DMS153 treated with DMSO at 0.1 percent for 48 hours (cell line): ENCODE measurements around the gene SLCO4C1.
A peak's percentile ranks its signal among the peaks of the same experiment; 100 is the strongest.
"Not testable (repeated sequence)": the region's sequence is repeated elsewhere in the genome, so short reads cannot be mapped to it uniquely, and the experiment has no call there.

Source experiments
- DNase-seq: peaks from one replicate; lab custom pipeline; 2025; ENCODE audit not compliant: unreplicated experiment; lab: John Stamatoyannopoulos, UW

The SLCO4C1 gene

GRCh38 chr5:102296178-102296817 lies at the start of gene SLCO4C1:
TSS of gene SLCO4C1 (minus strand) at chr5:102296284. CDS start at chr5:102296262, 22 bp downstream.
- DNase-seq, result peak; percentile 11

GRCh38 chr5:102341681-102342288 lies 45.7 kb upstream of the SLCO4C1 start:
- DNase-seq, result peak; percentile 11

- DNase-seq, result no peak
Observed at GRCh38 chr5:102324714-102325113, 28.6 kb upstream of the SLCO4C1 start.

GRCh38 chr5:102318801-102319200 lies 22.7 kb upstream of the SLCO4C1 start:
- not testable (repeated sequence) for DNase-seq

GRCh38 chr5:102314328-102314727 lies 18.2 kb upstream of the SLCO4C1 start:
- DNase-seq, result no peak

GRCh38 chr5:102313912-102314311 lies 17.8 kb upstream of the SLCO4C1 start:
- DNase-seq, result no peak

GRCh38 chr5:102312586-102313370 lies 16.7 kb upstream of the SLCO4C1 start:
- no peak for DNase-seq

GRCh38 chr5:102309586-102309985 lies 13.5 kb upstream of the SLCO4C1 start:
- DNase-seq, result no peak

GRCh38 chr5:102307232-102307631 lies 11.1 kb upstream of the SLCO4C1 start:
- no peak for DNase-seq

- no peak for DNase-seq
Observed at GRCh38 chr5:102306121-102306520, 10.0 kb upstream of the SLCO4C1 start.

GRCh38 chr5:102295534-102296177 lies 428 bp downstream of the SLCO4C1 start:
- no peak for DNase-seq

GRCh38 chr5:102294886-102295395 lies 1.1 kb downstream of the SLCO4C1 start:
- no peak for DNase-seq

- no peak for DNase-seq
Observed at GRCh38 chr5:102290004-102290403, 6.1 kb downstream of the SLCO4C1 start.

- no peak for DNase-seq
Observed at GRCh38 chr5:102289251-102289899, 6.7 kb downstream of the SLCO4C1 start.

GRCh38 chr5:102288630-102289029 lies 7.5 kb downstream of the SLCO4C1 start:
- DNase-seq, result no peak

- no peak for DNase-seq
Observed at GRCh38 chr5:102286476-102286875, 9.6 kb downstream of the SLCO4C1 start.

- no peak for DNase-seq
Observed at GRCh38 chr5:102283102-102283797, 12.8 kb downstream of the SLCO4C1 start.

GRCh38 chr5:102279711-102280110 lies 16.4 kb downstream of the SLCO4C1 start:
- DNase-seq, result no peak

- DNase-seq, result no peak
Observed at GRCh38 chr5:102278231-102278630, 17.9 kb downstream of the SLCO4C1 start.

- no peak for DNase-seq
Observed at GRCh38 chr5:102277144-102277543, 18.9 kb downstream of the SLCO4C1 start.
